ENCODE measurements around the gene NFIC. TPM values are rescaled to one million over a fixed set of nuclear protein-coding genes. Genes with fewer than 3 reads are reported as not detected.
A peak's percentile ranks its signal among the peaks of the same experiment; 100 is the strongest.

The NFIC gene
- polyA plus RNA-seq, 4 donors: 4.5 to 37.9 (median 8.2) TPM

GRCh38 chr19:3434630-3435553, 68.5 kb downstream of the NFIC start:
- 3 to 5% (median 3%) methylated on average over 45 to 67 of the region's 67 CpGs for WGBS, 3 donors
- peaks cover 0 to 41% (median 2%) of the 10 kb centered on the region in 3 donors for H3K36me3 ChIP-seq (ENCODE audit: control insufficient read depth in 3 of 3, insufficient read depth in 2 of 3, low read depth in 1 of 3, low read length in 3 of 3)
- H3K27ac ChIP-seq (ENCODE audit: low read depth in 1 of 3, low read length in 2 of 3): peak overlapping the region; percentile 58 to 96 (median 93)
- H3K27me3 ChIP-seq (ENCODE audit: control insufficient read depth in 3 of 3, insufficient read depth in 3 of 3, low read length in 3 of 3): no peaks in the 10 kb centered on the region
- peaks cover 2 to 5% (median 3%) of the 10 kb centered on the region in 3 donors for H3K4me1 ChIP-seq (ENCODE audit: control insufficient read depth in 3 of 3, insufficient read depth in 2 of 3, low read depth in 1 of 3, low read length in 2 of 3)
- peak; percentile 94 to 99 for DNase-seq
- no peaks in the 10 kb centered on the region for H3K9me3 ChIP-seq (ENCODE audit: control insufficient read depth in 2 of 2, insufficient read depth in 1 of 2, low read depth in 1 of 2, low read length in 1 of 2)
- FAIRE-seq: no peak
- H3K4me3 ChIP-seq (ENCODE audit: low read depth in 1 of 3, low read length in 3 of 3): peak overlapping the region; percentile 45 to 84 (median 49)

- WGBS, 3 donors: 64 to 66% (median 66%) methylated on average over 12 to 13 of the region's 13 CpGs
- H3K27ac ChIP-seq (ENCODE audit: low read depth in 1 of 3, low read length in 2 of 3): no peak overlapping the region
- H3K4me3 ChIP-seq (ENCODE audit: low read depth in 1 of 3, low read length in 3 of 3): no peak overlapping the region
- no peaks in the 10 kb centered on the region for H3K27me3 ChIP-seq (ENCODE audit: control insufficient read depth in 3 of 3, insufficient read depth in 3 of 3, low read length in 3 of 3)
- peak; percentile 32 to 72 for DNase-seq
- H3K9me3 ChIP-seq (ENCODE audit: control insufficient read depth in 2 of 2, insufficient read depth in 1 of 2, low read depth in 1 of 2, low read length in 1 of 2): no peaks in the 10 kb centered on the region
- peaks cover 0 to 32% (median 3%) of the 10 kb centered on the region in 3 donors for H3K36me3 ChIP-seq (ENCODE audit: control insufficient read depth in 3 of 3, insufficient read depth in 2 of 3, low read depth in 1 of 3, low read length in 3 of 3)
- no peak for FAIRE-seq
- H3K4me1 ChIP-seq (ENCODE audit: control insufficient read depth in 3 of 3, insufficient read depth in 2 of 3, low read depth in 1 of 3, low read length in 2 of 3): peaks cover 0 to 3% (median 2%) of the 10 kb centered on the region in 3 donors
Observed at GRCh38 chr19:3440082-3440481, 73.7 kb downstream of the NFIC start.

- Histone ChIP-seq H3K9me3 (ENCODE audit: control insufficient read depth in 2 of 2, insufficient read depth in 1 of 2, low read depth in 1 of 2, low read length in 1 of 2) (no peaks in the 10 kb centered on the region), H3K36me3 (ENCODE audit: control insufficient read depth in 3 of 3, insufficient read depth in 2 of 3, low read depth in 1 of 3, low read length in 3 of 3) (peaks cover 0 to 42% (median 3%) of the 10 kb centered on the region in 3 donors), H3K4me3 (ENCODE audit: low read depth in 1 of 3, low read length in 3 of 3) (no peak overlapping the region), H3K27ac (ENCODE audit: low read depth in 1 of 3, low read length in 2 of 3) (no peak overlapping the region), H3K27me3 (ENCODE audit: control insufficient read depth in 3 of 3, insufficient read depth in 3 of 3, low read length in 3 of 3) (no peaks in the 10 kb centered on the region), H3K4me1 (ENCODE audit: control insufficient read depth in 3 of 3, insufficient read depth in 2 of 3, low read depth in 1 of 3, low read length in 2 of 3) (no peaks in the 10 kb centered on the region)
- DNase-seq (no peak), FAIRE-seq (no peak)
- WGBS, 3 donors: 81 to 88% (median 86%) methylated on average over 24 to 25 of the region's 25 CpGs
Observed at GRCh38 chr19:3441089-3441985, 75.0 kb downstream of the NFIC start.

GRCh38 chr19:3441986-3442329, 75.6 kb downstream of the NFIC start:
- Histone ChIP-seq H3K27me3 (ENCODE audit: control insufficient read depth in 3 of 3, insufficient read depth in 3 of 3, low read length in 3 of 3) (no peaks in the 10 kb centered on the region), H3K36me3 (ENCODE audit: control insufficient read depth in 3 of 3, insufficient read depth in 2 of 3, low read depth in 1 of 3, low read length in 3 of 3) (peaks cover 0 to 40% (median 3%) of the 10 kb centered on the region in 3 donors), H3K9me3 (ENCODE audit: control insufficient read depth in 2 of 2, insufficient read depth in 1 of 2, low read depth in 1 of 2, low read length in 1 of 2) (no peaks in the 10 kb centered on the region), H3K27ac (ENCODE audit: low read depth in 1 of 3, low read length in 2 of 3) (no peak overlapping the region), H3K4me3 (ENCODE audit: low read depth in 1 of 3, low read length in 3 of 3) (no peak overlapping the region), H3K4me1 (ENCODE audit: control insufficient read depth in 3 of 3, insufficient read depth in 2 of 3, low read depth in 1 of 3, low read length in 2 of 3) (no peaks in the 10 kb centered on the region)
- DNase-seq (no peak), FAIRE-seq (no peak)
- 75 to 82% (median 78%) methylated on average over 11 to 14 of the region's 14 CpGs for WGBS, 3 donors

- peaks cover 0 to 44% (median 3%) of the 10 kb centered on the region in 3 donors for H3K36me3 ChIP-seq (ENCODE audit: control insufficient read depth in 3 of 3, insufficient read depth in 2 of 3, low read depth in 1 of 3, low read length in 3 of 3)
- H3K9me3 ChIP-seq (ENCODE audit: control insufficient read depth in 2 of 2, insufficient read depth in 1 of 2, low read depth in 1 of 2, low read length in 1 of 2): no peaks in the 10 kb centered on the region
- no peak for FAIRE-seq
Observed at GRCh38 chr19:3442487-3443071, 76.2 kb downstream of the NFIC start.

GRCh38 chr19:3443840-3444694, 77.7 kb downstream of the NFIC start:
- Histone ChIP-seq H3K27me3 (ENCODE audit: control insufficient read depth in 3 of 3, insufficient read depth in 3 of 3, low read length in 3 of 3) (no peaks in the 10 kb centered on the region), H3K4me1 (ENCODE audit: control insufficient read depth in 3 of 3, insufficient read depth in 2 of 3, low read depth in 1 of 3, low read length in 2 of 3) (no peaks in the 10 kb centered on the region), H3K4me3 (ENCODE audit: low read depth in 1 of 3, low read length in 3 of 3) (no peak overlapping the region), H3K9me3 (ENCODE audit: control insufficient read depth in 2 of 2, insufficient read depth in 1 of 2, low read depth in 1 of 2, low read length in 1 of 2) (no peaks in the 10 kb centered on the region), H3K36me3 (ENCODE audit: control insufficient read depth in 3 of 3, insufficient read depth in 2 of 3, low read depth in 1 of 3, low read length in 3 of 3) (peaks cover 0 to 44% (median 5%) of the 10 kb centered on the region in 3 donors), H3K27ac (ENCODE audit: low read depth in 1 of 3, low read length in 2 of 3) (peak overlapping the region in 2 of 3 donors; percentile 23 to 32)
- no peak for FAIRE-seq
- DNase-seq: peak in 1 of 2 donors; percentile 16
- 50 to 78% (median 74%) methylated on average over 31 to 33 of the region's 33 CpGs for WGBS, 3 donors

More at GRCh38 chr19:3442487-3443071, 76.2 kb downstream of the NFIC start:
- Histone ChIP-seq H3K4me3 (ENCODE audit: low read depth in 1 of 3, low read length in 3 of 3) (no peak overlapping the region), H3K27ac (ENCODE audit: low read depth in 1 of 3, low read length in 2 of 3) (no peak overlapping the region), H3K4me1 (ENCODE audit: control insufficient read depth in 3 of 3, insufficient read depth in 2 of 3, low read depth in 1 of 3, low read length in 2 of 3) (no peaks in the 10 kb centered on the region), H3K27me3 (ENCODE audit: control insufficient read depth in 3 of 3, insufficient read depth in 3 of 3, low read length in 3 of 3) (no peaks in the 10 kb centered on the region)
- WGBS, 3 donors: 88 to 92% (median 89%) methylated on average over 12 to 15 of the region's 15 CpGs
- no peak for DNase-seq

- peaks cover 0 to 46% (median 5%) of the 10 kb centered on the region in 3 donors for H3K36me3 ChIP-seq (ENCODE audit: control insufficient read depth in 3 of 3, insufficient read depth in 2 of 3, low read depth in 1 of 3, low read length in 3 of 3)
- H3K27me3 ChIP-seq (ENCODE audit: control insufficient read depth in 3 of 3, insufficient read depth in 3 of 3, low read length in 3 of 3): no peaks in the 10 kb centered on the region
- WGBS, 3 donors: 75 to 89% (median 89%) methylated on average over 24 of the region's 24 CpGs
- DNase-seq: no peak
- FAIRE-seq: no peak
- no peak overlapping the region for H3K27ac ChIP-seq (ENCODE audit: low read depth in 1 of 3, low read length in 2 of 3)
- no peak overlapping the region for H3K4me3 ChIP-seq (ENCODE audit: low read depth in 1 of 3, low read length in 3 of 3)
- no peaks in the 10 kb centered on the region for H3K4me1 ChIP-seq (ENCODE audit: control insufficient read depth in 3 of 3, insufficient read depth in 2 of 3, low read depth in 1 of 3, low read length in 2 of 3)
- no peaks in the 10 kb centered on the region for H3K9me3 ChIP-seq (ENCODE audit: control insufficient read depth in 2 of 2, insufficient read depth in 1 of 2, low read depth in 1 of 2, low read length in 1 of 2)
Observed at GRCh38 chr19:3444695-3445234, 78.4 kb downstream of the NFIC start.
